HG03280 (cell line): ENCODE results near the gene GLP1R.
"Not testable (repeated sequence)": the region's sequence is repeated elsewhere in the genome, so short reads cannot be mapped to it uniquely, and the experiment has no call there.

Source experiments
- ATAC-seq: cut with Tn5 transposase; IDR thresholded peaks from one replicate; pipeline ENCODE4 v1.9.1; 2021; ENCODE audit warnings: mild to moderate bottlenecking, moderate library complexity; ENCODE audit not compliant: unreplicated experiment

The GLP1R gene

DNA sequence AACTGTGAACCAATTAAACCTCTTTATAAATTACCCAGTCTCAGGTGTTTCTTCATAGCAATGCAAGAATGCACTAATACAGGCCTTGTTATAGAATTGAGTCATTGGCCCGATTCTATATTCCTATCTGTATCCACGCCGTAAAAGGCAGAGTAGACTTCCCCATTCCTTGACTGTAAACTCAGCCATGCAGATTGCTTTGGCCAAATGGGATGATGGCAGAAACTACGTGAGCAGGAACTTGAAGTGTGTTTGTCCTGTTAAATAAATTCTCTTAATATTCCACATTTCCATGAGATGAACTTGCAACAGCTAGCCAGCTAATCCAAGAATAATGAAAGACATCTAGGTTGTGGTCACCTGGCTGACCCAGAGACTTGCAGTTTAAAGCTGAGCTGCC lies 70.3 kb downstream of the GLP1R start:
- ATAC-seq = no peak

DNA sequence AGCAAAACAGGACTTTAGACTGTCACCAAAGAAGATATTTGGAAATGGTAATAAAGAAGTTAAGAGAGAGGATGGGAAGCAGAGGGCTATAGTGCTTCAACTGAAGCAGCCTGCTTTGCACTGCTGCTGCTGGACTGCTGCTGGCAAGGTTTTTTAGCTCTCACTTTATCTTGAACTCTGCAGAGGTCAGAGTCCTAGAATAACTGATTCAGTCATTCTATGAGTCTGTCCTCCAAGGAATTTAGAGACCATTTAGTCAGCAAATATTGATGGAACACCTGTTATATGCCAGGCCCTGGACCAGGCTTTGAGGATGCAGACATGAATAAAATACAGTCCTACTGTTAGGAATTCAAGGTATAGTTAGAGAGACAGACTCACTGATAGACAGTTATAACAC lies 75.5 kb downstream of the GLP1R start:
- no peak for ATAC-seq

DNA sequence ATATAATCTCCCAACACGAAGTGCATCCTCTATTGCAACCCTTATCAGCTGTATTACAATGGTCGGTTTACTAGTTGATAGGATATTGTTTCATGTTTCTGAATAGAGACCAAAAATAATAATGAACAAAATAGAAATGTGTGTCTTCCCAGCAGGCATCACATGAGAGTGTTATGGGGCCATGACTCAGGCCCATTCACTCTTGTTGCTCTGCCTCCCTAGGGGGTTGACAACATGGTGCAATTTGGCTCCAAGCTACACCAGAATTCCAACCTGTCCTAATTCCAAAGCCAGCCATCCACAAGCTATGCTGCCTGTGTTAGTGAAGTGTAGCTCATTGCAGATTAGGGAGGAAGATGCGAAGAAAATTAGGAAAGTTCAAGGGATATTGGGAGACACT lies 79.5 kb downstream of the GLP1R start:
- ATAC-seq = no peak

DNA sequence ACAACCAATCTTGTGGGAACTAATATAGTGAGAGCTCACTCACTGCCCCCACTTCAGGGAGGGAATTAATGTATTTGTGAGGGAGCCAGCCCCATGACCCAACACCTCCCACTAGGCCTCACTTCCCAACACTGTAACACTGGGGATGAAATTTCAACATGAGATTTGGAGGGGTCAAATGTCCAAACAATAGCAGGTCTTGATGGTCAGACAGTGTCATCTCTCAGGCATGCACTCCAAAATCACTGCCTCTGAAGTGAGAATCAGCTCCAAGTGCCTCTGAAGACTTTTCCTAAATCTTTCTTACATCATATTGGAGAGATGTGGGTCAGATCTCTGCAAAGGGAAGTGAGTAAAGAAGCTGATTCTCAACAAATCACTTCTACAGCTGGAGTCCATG lies 80.3 kb downstream of the GLP1R start:
- no peak for ATAC-seq

DNA sequence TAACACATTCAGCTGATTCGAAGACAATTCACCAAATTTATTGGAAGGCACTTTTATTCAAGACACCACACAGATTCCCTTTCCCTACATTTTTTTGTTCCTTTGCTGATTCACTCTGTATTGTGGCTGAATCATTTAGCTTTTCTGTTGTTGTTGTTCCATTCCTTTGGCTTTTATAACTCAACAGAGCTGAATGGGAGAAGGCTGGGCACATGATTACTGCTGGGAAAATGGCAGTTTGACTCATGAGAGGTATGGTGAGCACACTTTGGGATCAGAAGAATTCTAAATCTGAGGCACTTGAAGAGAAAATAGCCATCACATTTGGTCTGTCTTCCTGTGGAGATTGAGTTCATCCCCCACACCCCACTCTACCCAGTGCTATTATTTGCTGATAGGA lies 82.1 kb downstream of the GLP1R start:
- no peak for ATAC-seq

DNA sequence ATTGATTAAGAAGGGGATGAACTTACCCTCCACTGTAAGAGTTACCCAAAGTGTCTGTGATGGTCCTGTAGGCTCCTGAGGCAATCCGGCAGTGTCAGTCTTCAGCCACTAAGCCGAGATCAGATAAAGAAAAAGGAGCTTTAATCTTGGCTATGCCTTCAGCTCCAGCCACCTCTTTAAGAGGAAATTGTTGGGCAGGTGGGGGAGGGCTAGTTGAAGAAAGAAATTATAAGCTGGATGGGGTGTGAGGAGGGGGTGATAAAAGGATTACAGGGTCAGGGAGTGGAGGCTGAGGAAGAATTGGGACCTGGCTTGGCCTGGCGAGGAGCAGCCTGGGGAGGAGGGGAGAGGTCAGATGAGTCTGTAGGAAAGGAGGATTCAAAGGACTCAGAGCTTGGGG lies 86.2 kb downstream of the GLP1R start:
- ATAC-seq = not testable (repeated sequence)

DNA sequence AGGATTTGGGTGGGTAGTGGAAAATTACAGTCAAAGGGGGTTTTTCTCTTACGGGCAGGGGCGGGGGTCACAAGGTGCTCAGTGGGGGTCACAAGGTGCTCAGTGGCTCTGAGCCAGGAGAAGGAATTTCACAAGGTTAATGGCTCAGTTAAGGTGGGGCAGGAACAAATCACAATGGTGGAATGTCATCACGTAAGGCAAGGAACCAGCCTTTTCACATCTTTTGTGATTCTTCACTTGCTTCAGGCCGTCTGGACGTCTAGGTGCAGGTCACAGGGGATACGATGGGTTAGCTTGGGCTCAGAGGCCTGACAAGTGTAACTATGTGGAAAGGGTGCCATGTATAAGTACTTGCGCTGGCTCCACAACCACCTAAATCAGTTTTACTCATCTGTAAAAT lies 87.6 kb downstream of the GLP1R start:
- not testable (repeated sequence) for ATAC-seq

DNA sequence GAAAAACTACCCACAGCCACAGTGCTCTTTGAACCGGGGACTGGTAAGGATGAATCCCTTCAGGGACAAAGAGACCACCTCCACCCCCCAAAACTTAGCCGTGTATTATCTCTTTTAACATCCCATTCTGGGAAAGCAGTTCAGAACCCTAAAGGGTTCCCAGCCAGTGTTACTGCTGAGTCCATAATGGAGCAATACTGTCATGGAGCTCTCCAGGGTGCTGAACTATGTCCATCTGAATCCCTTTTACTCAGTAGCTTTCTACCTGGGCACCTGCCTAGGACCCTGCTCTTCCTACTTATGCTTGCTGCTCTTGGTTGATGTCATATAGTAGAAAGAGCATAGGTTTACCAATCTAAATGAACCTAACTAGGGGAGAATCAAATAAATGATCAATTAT lies 88.7 kb downstream of the GLP1R start:
- ATAC-seq = no peak
